Stimulated activated CD4-positive, alpha-beta T cell treated with anti-CD3 and anti-CD28 coated beads, Interleukin-12 subunit alpha, Interleukin-12 subunit beta, amount 100 ng/mL, for 48 hours (primary cell): ENCODE measurements around the gene CXCR5.
A peak's percentile ranks its signal among the peaks of the same experiment; 100 is the strongest.

ENCODE experiments used
- DNase-seq, 3 donors: peaks; one replicate each; pipeline ENCODE4 v3.0.0-alpha.2; 2020; ENCODE audit warnings: low read depth in 2 of 3, low spot score in 1 of 3

CXCR5 gene

GRCh38 chr11:118927554-118928100 is 43.9 kb downstream of the CXCR5 start:
- no peak for DNase-seq

GRCh38 chr11:118928101-118928869 is 44.6 kb downstream of the CXCR5 start:
- peak; percentile 81 to 96 (median 85) for DNase-seq

DNA sequence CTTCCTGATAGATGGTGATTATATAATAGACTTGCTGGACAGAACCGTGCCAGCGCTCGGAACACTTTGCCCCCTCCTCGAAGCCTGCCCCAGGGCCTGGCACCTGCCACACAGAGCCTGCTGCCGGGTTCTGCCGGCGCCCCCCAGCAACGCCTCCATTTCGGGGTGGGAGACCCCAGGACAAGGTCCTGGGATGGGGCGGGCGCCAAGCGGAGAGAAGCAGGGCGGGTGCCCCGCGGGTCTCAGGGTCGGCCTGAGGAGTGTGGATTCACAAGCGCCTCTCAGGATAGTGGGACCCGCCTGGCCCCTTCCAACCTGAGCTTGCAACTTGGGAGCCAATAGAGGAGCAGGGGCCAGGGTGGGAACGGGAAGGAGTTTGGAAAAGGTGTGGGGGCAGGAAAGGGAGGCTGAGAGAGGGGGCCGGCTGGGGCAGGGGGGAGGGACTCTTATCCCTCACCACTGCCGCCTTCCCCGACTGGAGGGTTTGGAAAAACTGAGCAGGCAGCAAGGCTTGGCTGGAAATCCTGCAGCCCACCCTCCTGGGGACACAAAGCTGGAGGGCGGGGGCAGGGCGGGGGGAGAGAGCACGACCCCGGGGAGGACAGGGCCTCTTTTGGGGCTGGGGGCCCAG is 45.3 kb downstream of the CXCR5 start:
- no peak for DNase-seq

GRCh38 chr11:118929501-118930093 is 45.9 kb downstream of the CXCR5 start:
- DNase-seq, result peak; percentile 64 to 70 (median 66)

- DNase-seq, result peak; percentile 82 to 94 (median 84)
Observed at GRCh38 chr11:118930094-118930712, 46.5 kb downstream of the CXCR5 start.

DNA sequence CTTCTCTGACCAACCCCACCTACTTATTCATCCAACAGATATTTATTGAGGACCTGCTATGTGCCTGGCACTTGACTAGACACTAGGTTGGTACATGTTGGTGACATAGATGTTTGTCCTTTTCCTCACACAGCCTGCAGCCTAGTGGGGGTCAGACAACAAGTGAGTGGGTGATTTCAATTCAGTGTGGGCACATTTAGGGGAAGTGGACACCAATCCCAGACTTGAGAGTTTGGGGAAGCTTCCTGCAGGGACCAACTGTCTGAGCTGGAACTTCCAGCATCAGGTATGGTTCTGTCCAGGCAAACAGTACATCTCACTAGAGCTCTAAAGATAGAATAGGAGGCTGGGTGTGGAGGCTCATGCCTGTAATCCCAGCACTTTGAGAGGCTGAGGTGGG is 47.9 kb downstream of the CXCR5 start:
- no peak for DNase-seq

DNA sequence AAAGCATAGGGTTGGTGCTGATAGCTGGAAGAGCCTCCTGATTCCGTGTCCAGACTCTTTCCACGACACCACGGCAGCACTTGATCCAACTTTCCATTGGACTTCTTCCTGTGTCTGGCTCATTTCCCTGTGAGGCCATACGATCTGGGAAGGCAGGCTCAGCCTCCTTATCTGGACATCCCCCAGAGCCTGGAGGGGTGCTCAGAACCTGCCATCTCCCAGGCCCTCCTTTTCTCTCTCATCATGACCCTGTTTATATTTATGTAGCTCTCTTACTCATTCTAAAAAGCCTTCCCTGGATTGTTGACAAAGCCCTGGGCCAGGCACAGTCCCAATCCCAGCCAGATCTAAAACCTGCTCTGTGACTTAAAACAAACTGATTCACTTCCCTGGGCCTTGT is 49.8 kb downstream of the CXCR5 start:
- DNase-seq, result no peak

DNA sequence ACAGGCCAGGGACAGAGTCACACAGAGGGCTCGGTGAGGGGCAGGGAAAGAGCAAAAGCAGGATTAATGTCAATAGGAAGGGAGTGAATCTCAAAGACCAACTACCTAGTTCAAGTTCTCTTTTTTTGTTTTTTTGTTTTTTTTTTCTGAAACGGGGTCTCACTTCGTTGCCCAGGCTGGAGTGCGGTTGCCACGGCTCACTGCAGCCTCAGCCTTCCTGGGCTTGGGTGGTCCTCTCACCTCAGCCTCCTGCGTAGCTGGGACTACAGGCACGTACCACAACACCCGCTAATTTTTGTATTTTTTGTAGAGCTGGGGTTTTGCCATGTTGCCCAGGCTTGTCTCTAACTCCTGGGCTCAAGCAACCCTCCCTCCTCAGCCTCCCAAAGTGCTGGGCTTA is 51.7 kb downstream of the CXCR5 start:
- no peak for DNase-seq

DNA sequence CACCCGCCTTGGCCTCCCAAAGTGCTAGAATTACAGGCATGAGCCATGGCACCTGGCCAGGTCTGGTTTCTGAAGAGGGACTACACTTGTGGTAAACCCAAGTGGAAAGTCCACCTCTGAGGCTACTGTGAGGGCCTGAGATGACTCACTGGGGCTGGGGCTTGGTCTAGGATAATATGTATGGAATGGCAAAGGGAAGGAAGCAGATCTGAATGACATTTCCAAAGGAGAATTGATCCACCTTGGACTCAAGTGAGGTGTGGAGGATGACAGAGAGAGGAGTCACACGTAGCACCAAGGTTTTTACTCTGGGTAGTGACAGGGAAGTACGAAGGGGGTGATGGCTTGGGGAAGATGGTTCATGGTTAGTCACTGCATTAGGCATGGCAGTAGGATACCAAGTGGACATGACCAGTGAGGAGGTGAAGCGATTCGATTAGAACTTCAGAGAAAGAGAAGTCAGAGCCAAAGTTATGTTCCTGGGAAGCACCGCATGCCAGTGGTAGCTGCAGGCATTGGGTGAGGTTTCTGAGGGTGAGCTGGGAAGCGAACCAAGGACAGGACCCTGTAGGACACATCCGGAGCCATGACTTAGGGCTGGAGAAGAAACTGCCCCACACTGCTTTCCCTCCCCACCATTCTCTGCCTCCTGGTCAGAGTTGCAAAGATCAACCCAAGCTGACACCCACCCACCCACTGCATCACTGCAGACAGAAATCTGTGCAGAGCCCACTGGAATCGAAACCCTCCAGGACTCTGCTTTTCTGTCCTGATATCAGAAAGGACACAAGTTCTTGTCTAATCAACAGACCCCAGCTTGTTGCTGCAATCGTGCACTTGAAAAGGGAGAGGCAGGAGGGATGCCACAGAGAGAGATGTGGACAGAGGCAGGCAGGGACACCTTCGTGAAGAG is 55.1 kb downstream of the CXCR5 start:
- no peak for DNase-seq

GRCh38 chr11:118939404-118939915 is 55.8 kb downstream of the CXCR5 start:
- DNase-seq, result no peak

DNA sequence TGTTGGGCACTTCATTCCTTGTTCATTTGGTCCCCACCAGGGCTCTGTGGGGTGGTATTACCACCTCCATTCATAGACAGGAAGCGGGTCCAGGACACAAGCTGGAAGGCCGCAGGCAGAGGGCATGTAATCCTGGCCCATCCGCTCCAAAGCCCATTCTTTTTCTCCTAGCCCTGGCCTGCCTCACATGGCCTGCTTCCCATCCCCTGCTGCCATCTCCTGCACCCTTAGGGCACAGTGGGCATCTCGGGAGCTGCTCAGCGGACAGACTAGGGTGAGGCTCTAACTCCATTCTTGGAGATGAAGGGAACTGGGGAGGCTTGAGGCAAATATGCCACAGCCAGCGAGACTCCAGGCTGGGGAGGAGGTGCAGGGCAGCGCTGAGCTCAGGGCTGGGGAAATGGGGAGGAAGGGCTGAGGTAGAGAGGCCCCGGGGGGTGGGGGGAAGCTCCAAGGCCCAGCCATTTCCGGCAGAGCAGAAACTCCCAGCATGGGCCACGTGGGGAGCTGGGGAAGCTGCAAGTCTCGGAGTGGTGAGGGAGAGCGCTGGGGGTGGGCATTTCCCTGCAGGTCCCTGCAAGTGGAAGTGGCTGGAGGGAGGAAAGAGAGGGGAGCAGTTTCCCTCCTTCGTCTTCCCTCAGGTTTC is 56.4 kb downstream of the CXCR5 start:
- peak in 2 of 3 donors; percentile 60 for DNase-seq

DNA sequence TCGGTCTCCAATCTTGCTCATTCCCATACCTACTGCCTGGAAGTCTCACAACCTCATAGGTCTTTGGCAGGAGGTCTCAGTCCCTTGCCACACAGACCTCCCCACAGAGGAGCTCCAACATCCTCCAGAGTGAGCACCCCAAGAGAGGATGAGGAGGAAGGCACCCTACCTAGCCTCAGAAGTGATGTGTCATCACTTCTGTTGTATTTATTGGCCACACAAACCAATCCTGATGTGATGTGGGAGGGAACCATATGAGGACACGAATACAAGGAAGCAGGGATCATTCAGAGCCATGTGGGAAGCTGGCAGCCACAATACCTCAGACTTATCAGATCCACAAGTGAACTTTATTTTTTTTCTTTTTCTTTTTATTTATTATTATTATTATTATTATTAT is 63.4 kb downstream of the CXCR5 start:
- DNase-seq, result no peak
